ENCODE results near the gene ALDH1B1.

DNA sequence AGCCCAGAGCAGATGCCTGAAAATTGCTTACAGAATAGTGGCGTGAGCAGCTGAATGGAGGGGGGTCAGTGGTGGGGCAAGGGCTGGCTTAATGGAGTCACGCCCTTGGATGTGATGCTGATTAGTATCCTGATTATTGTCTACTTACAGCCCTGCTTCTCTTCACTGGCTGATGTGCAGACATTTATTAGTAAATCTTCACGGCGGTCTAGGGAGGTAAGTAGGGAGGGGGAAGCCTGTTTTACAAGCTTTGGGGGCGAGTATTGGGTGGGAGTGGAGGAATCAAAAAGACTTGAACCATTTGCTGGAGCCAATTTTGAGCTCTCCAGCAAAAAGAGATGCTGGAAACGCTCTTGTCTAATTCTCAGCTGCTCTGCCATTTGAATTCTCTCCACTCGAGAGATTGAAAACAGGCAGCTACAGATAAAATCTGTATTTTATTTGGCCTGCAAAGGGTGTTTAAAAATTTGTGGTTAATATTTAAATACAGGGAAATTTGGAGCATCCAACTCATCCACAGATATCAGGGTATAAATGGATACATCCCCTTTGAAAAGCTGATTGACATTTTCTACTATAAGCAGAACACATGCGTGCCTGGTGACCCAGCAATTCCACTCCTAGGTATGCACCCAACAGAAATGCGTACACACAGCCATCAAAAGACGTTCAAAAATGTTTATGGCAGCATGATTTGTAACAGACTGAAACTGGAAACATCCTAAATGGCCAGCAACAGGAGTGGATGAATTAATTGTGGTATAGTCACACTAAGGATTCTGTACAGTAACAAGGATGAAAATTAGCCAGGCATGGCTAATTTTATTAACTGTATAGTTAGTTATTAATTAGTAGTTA, 19.5 kb upstream of the ALDH1B1 start:
- TF ChIP-seq SIN3A (IDR thresholded peaks at IDR 0.05; ENCODE audit: borderline replicate concordance, insufficient read depth, low read length) (no peak), POLR2AphosphoS5 (IDR thresholded peaks at IDR 0.05; ENCODE audit: low read depth, low read length) (no peak)

All from PFSK-1 (cell line).